Measurements from ENCODE around the gene SLC4A7.
A peak's percentile ranks its signal among the peaks of the same experiment; 100 is the strongest.
"Not testable (repeated sequence)": the region's sequence is repeated elsewhere in the genome, so short reads cannot be mapped to it uniquely, and the experiment has no call there.

Gene SLC4A7

DNA sequence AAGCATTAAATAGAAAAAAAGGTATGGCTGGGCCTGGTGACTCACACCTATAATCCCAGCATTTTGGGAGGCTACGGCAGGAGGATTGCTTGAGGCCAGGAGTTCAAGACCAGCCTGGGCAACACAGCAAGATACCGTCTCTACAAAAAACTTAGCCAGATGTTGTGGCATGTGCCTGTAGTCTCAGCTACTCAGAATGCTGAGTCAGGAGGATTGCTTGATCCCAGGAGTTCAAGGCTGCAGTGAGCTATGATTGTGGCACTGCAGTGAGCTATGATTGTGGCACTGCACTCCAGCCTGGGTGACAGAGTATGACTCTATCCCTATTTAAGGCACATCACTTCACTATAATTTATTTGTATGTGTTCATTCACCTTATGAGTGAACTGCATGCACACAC lies 54.3 kb downstream of the SLC4A7 start:
- no peak for DNase-seq (ENCODE audit: low read depth in 2 of 2)

- DNase-seq (ENCODE audit: low read depth in 2 of 2), result no peak
Observed at GRCh38 chr3:27428446-27428845, 55.7 kb downstream of the SLC4A7 start.

GRCh38 chr3:27426926-27427325 lies 57.3 kb downstream of the SLC4A7 start:
- DNase-seq (ENCODE audit: low read depth in 2 of 2), result no peak

DNA sequence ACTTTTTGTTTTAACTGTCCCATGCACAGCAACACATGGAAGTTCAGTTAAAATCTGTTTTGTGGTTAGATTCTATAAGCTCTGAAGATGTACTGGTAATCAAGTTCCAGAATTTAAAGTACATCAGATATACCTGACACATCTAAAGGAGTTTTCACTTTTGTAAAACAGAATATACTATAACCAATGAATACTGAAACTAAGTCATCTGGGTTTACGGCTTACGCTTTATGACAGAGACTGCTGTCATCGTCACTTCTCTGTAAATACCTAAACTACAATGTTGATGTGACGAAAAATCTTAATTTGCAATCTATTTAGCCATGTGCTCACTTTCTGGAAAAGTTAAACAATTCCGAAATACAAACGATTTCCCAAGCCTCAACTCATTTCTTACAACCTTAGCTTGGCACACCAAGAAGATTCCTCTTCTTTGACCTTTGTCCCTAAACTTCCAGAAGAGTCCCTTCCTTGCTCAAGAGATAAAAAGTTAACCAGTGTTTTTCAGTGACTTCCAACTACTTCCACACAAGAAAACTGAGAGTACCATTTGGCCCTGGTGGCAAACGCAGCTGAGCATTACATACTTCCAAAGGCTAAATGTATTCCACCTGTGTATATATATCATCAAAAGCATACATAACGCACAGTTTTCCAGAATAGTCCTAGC lies 58.2 kb downstream of the SLC4A7 start:
- DNase-seq (ENCODE audit: low read depth in 2 of 2), result no peak

DNA sequence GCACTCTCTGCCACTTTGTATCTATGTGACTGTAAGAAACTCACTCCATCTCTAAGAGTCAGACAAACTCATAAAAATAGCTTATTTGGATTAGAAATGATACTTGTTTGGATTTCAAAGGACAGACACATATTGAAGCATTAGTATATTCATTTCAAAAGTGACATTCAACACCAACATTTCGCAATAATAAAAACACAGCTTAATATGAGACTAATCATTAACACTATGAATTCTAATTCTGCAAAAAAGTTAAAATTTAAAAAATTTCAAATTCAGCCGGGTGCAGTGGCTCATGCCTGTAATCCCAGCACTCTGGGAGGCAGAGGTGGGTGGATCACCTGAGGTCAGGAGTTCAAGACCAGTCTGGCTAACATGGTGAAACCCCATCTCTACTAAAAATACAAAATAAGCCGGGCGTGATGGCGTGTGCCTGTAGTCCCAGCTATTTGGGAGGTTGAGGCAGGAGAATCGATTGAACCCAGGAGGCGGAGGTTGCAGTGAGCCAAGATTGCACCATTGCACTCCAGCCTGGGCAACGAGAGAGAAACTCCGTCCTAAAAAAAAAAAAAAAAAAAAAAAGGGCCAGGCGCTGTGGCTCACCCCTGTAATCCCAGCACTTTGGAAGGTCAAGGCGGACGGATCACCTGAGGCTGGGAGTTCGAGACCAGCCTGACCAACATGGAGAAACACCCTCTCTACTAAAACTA lies 59.2 kb downstream of the SLC4A7 start:
- not testable (repeated sequence) for DNase-seq (ENCODE audit: low read depth in 2 of 2)

GRCh38 chr3:27423463-27423862 lies 60.7 kb downstream of the SLC4A7 start:
- no peak for DNase-seq (ENCODE audit: low read depth in 2 of 2)

DNA sequence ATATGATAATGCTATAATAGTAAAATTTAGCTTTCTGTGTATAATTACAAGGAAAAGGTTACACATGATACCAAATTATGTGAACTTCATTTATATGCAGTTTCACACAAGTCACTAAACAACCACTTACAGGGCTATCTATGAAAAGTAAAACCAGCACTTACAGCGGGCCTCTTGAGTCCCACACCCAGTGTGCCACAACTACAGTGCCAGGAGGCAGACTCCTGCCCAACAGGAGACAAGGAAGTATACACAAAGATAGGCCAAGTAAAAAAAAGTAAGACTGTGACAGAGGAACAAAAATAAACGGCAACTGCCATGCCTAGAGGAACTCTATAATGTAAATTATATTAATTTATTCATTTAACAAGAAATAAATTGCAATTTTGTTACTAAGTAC lies 61.6 kb downstream of the SLC4A7 start:
- DNase-seq (ENCODE audit: low read depth in 2 of 2), result no peak

DNA sequence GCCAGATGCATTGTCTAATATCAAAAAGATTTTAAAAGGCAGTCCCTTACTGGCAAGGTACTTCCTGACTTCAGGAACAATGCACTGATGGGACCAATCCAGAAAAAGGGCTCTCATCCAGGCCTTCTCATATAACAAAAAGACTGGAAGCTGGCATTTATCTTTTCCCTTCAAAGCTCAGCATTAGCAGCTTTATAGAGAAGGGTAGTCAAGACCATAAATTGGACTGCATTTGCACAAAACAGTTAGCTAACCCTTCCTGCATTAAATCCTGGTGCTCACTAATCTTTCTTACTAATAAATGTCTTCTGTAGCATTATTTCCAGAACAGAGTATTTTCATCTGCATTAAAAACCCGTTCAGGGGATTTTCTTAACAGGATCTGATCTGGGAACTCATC lies 69.0 kb downstream of the SLC4A7 start:
- no peak for DNase-seq (ENCODE audit: low read depth in 2 of 2)

DNA sequence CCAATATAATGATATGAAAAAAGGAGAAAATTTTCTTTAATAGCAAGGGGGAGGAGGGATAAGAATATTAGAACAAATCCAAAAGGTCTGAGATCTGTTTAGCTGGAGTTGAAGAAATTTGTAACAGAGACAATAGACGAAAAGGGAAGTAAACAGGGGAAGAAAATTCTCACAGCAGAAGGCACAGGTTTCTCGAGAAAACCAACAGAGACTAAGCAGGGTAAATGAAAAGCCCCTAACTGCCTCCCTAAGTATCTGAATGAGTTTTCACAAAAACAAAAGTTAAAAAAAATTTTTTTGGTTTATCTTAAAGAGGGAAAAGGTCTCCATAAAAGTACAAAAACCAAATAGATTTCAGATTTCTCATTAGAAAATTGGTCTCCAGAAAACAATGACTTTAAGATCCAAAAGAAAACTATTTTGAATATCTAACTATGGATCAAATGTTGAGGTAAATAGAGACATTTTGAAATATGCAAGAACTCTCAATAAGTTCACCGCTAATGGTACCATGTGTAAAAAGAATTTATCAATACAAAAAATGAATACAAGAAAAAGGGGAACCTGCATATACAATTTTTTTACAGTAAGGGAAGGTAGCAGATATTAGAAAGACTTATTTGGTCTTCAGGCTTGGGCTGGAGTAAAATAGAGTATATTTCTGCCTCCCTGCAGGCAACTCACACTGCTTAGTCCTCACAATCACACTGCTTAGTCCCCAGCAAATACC lies 91.1 kb downstream of the SLC4A7 start:
- no peak for DNase-seq (ENCODE audit: low read depth in 2 of 2)

- DNase-seq (ENCODE audit: low read depth in 2 of 2), result not testable (repeated sequence)
Observed at GRCh38 chr3:27392414-27392813, 91.8 kb downstream of the SLC4A7 start.

GRCh38 chr3:27391796-27392195 lies 92.4 kb downstream of the SLC4A7 start:
- DNase-seq (ENCODE audit: low read depth in 2 of 2), result no peak

DNA sequence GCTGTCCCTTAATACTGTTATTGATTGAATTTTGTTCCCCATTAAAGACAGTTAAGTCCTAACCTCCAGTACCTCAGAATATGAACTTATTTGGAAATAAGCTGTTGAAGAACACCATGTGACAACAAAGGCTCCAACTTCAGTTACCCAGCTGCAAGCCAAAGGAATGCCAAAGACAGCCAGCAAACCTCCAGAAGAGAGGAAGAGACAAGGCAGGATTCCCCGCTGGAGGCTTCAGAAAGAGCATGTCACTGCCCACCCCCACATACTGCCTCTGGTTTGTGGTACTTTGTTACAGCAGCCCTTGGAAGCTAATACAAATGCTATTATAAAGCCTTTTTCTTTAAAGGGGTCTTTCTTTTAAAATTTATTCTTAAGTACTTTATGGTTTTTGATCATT lies 96.6 kb downstream of the SLC4A7 start:
- no peak for DNase-seq (ENCODE audit: low read depth in 2 of 2)

- no peak for DNase-seq (ENCODE audit: low read depth in 2 of 2)
Observed at GRCh38 chr3:27385504-27385903, 98.7 kb downstream of the SLC4A7 start.

DNA sequence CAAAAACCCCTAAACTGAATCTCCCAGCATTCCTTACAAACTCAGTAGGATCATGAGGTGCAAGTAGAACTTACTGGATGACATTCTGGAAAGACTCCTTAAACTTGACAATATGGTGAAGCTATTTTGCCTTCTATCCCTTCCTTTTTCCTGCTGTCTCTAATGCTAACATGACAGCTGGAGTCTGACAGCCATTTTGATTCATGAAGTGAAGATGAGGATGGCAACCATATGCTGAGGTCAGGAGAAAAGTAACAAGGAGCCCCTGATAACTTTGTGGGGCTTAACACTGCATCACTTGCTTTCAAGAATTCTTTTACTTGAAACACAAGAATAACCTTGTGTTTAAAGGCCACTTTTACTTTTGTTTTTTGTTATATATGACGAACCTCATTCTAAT lies 100.0 kb downstream of the SLC4A7 start:
- no peak for DNase-seq (ENCODE audit: low read depth in 2 of 2)

- no peak for DNase-seq (ENCODE audit: low read depth in 2 of 2)
Observed at GRCh38 chr3:27380433-27381357, 103.5 kb downstream of the SLC4A7 start.

DNA sequence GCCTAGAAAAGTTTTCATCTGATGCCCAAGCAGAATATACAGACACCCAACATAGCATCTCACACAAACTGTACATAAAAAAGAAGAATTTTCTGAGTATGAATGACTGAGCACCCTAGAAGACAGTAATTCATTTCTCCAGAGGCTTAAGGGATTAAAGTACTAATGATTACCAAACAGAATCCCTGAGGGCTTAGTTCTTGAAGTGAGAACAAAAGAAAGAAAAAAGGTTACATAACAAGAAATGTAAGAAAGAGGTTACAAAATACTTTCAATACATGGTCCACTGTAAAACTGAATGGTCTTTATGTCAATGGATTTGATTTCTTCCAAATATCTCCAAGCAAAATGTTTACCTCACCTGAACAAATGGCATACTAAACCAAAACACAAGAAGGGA lies 105.9 kb downstream of the SLC4A7 start:
- no peak for DNase-seq (ENCODE audit: low read depth in 2 of 2)

GRCh38 chr3:27376109-27376772 lies 107.9 kb downstream of the SLC4A7 start:
- DNase-seq (ENCODE audit: low read depth in 2 of 2), result no peak

DNA sequence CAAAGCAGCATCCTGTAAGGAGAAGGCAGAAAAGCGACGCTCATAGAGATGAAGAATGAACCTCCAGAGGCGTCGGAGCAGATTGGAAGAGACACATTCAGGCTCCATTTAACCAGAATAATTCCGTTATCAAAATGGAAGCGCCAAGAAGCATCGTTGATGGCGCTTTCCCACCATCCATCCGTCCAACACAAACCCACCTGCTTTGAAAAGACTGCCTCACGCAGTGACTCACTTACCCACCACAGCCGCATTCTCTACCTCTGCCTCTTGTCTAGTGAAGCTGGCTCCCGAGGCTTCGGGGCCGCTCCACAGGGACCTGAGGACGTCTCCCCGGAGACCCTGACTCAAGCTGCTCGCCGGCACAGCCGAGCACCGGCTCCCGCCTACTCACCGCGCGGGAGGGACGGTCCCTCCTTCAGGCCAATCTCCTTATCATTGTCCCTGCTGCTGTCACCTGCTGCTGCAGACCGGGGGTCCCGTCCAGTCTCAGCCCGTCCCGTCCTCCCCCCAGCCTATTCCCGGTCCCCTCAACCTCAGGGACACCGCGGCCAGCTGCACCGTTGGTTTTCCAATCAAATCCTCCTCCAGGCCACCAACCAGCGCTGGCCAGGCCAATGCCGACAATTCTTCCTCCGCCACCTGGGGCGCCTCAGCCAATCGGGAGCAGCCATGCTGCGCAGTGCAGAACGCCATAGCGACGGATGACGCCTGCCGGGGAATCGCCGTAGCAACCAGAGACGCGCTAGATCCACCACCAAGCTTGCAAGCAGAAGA lies 115.2 kb downstream of the SLC4A7 start, which contains the start of gene NEK10:
TSS of gene NEK10 (minus strand) at position 553 of the 777 bp plus-strand sequence. CDS start 16,501 bp downstream, outside the sequence.
- peak; percentile 82 to 84 for DNase-seq (ENCODE audit: low read depth in 2 of 2)

GRCh38 chr3:27366062-27366591 lies 118.1 kb downstream of the SLC4A7 start:
- DNase-seq (ENCODE audit: low read depth in 2 of 2), result no peak

Data from stimulated activated CD4-positive, alpha-beta T cell treated with anti-CD3 and anti-CD28 coated beads, Interleukin-1b, Interleukin-23, amount 100 ng/mL, for 4 hours (primary cell).